GM19238 (cell line): ENCODE data around the gene GAMT.
A peak's percentile ranks its signal among the peaks of the same experiment; 100 is the strongest.

ENCODE experiments used
- DNase-seq: peaks from one replicate; pipeline ENCODE4 v3.0.0; 2011; ENCODE audit warnings: low spot score; ENCODE audit not compliant: insufficient read length

The GAMT gene

GRCh38 chr19:1418951-1419738, 17.8 kb upstream of the GAMT start:
- DNase-seq, result no peak

- DNase-seq, result no peak
Observed at GRCh38 chr19:1418496-1418775, 17.1 kb upstream of the GAMT start.

- DNase-seq, result no peak
Observed at GRCh38 chr19:1417681-1418495, 16.5 kb upstream of the GAMT start.

- no peak for DNase-seq
Observed at GRCh38 chr19:1417145-1417544, 15.8 kb upstream of the GAMT start.

- DNase-seq, result no peak
Observed at GRCh38 chr19:1416014-1416841, 14.9 kb upstream of the GAMT start.

GRCh38 chr19:1412995-1413800, 11.9 kb upstream of the GAMT start:
- DNase-seq, result no peak

- no peak for DNase-seq
Observed at GRCh38 chr19:1412323-1412923, 11.1 kb upstream of the GAMT start.

- DNase-seq, result no peak
Observed at GRCh38 chr19:1411255-1412191, 10.2 kb upstream of the GAMT start.

- no peak for DNase-seq
Observed at GRCh38 chr19:1410789-1411188, 9.4 kb upstream of the GAMT start.

GRCh38 chr19:1410136-1410786, 8.9 kb upstream of the GAMT start:
- no peak for DNase-seq

GRCh38 chr19:1409204-1410005, 8.1 kb upstream of the GAMT start:
- DNase-seq, result no peak

GRCh38 chr19:1408300-1409203, 7.2 kb upstream of the GAMT start:
- DNase-seq, result peak; percentile 51

- no peak for DNase-seq
Observed at GRCh38 chr19:1407528-1408299, 6.4 kb upstream of the GAMT start, which contains the start of gene DAZAP1. Gene DAZAP1 (plus strand): TSS chr19:1407586. CDS start chr19:1407774, 188 bp downstream.

- peak; percentile 99 for DNase-seq
Observed at GRCh38 chr19:1406774-1407527, 5.6 kb upstream of the GAMT start.

- DNase-seq, result no peak
Observed at GRCh38 chr19:1402411-1403070, 1.2 kb upstream of the GAMT start.
